Retinal pigment epithelial cell (primary cell): ENCODE data around the gene ZFPM1.
"Not testable (repeated sequence)": the region's sequence is repeated elsewhere in the genome, so short reads cannot be mapped to it uniquely, and the experiment has no call there.

Experiments
- DNase-seq: peaks from one replicate; pipeline ENCODE4 v3.0.0-alpha.2; 2010; ENCODE audit warnings: low read depth
- H3K4me3 ChIP-seq: 2 replicates; pipeline ENCODE4 v1.5.1; 2011; ENCODE audit warnings: mild to moderate bottlenecking, low read length, control low read depth, moderate library complexity
- TF ChIP-seq, protein P1 (sequence below): conservative IDR thresholded peaks from 2 replicates; pipeline ENCODE4 v1.5.1; 2011; ENCODE audit warnings: low read depth, low read length, control low read depth, inconsistent platforms

The ZFPM1 gene

GRCh38 chr16:88466949-88467348 is 13.9 kb downstream of the ZFPM1 start:
- H3K4me3 ChIP-seq = no peak overlapping the region
- TF ChIP-seq, protein P1, sequence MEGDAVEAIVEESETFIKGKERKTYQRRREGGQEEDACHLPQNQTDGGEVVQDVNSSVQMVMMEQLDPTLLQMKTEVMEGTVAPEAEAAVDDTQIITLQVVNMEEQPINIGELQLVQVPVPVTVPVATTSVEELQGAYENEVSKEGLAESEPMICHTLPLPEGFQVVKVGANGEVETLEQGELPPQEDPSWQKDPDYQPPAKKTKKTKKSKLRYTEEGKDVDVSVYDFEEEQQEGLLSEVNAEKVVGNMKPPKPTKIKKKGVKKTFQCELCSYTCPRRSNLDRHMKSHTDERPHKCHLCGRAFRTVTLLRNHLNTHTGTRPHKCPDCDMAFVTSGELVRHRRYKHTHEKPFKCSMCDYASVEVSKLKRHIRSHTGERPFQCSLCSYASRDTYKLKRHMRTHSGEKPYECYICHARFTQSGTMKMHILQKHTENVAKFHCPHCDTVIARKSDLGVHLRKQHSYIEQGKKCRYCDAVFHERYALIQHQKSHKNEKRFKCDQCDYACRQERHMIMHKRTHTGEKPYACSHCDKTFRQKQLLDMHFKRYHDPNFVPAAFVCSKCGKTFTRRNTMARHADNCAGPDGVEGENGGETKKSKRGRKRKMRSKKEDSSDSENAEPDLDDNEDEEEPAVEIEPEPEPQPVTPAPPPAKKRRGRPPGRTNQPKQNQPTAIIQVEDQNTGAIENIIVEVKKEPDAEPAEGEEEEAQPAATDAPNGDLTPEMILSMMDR = no peak
- DNase-seq = no peak

DNA sequence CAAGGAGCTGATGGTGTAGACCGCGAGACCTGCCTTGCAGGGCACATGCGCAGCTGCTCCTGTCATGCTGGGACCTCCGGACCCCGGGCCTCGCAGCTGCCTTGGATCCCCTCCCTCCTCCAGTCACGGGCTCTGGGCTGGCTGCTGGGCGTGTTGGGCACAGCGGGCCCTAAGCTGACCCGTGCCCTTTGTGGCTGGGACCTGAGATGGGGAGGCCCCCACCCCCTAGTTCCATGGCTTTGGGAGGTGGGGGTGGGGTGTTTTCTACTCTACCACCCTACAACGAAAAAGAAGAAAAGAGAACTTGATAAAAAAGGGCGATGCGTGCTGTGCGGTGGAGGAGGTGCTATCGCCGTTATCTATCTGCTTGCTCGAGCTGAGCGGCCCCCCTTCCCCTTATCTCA is 14.5 kb downstream of the ZFPM1 start:
- no peak for DNase-seq
- H3K4me3 ChIP-seq = no peak overlapping the region
- TF ChIP-seq, protein P1 = no peak

DNA sequence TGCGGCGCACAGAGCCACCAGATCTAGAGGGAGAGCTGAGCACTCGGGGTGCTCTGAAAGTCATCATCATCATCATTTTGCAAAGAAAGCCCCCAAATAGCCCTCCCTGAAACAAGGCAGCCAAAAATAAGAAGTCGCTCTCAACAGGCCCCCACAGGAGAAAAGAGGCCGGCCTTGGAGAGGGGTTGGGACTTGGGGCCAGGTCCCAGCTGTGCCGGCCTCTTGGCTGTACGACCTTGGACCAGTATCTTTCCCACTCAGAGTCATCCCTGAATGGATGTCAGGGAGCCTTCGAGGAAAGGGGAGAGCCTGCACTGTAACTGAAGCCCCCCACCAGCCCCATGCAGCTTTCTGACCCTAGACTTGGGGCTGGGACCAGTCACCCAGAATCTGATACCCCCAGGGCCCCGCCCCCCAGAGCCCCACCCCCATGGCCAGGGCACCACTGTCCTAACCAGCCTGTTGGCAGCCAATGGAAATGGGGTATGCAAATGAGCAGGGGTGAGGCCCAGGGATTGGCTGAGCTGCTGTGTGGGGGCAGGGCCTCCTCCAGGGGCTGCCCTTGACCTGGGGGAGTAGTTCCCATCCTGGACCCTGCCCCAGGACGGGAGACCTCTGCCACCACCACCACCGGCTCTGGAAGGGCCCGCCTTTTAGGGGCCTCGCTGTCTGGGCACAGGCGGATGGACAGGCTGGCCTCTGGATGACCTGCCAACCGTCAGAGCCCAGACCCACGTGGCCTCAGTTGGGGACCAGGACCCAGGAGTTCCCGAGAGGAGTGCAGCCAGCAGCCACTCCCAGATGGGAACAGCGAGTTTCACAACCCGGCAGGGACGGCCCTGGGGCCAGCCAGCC is 15.4 kb downstream of the ZFPM1 start:
- no peak for DNase-seq
- TF ChIP-seq, protein P1 = no peak
- H3K4me3 ChIP-seq = no peak overlapping the region

GRCh38 chr16:88469615-88470395 is 16.7 kb downstream of the ZFPM1 start:
- TF ChIP-seq, protein P1 = no peak
- no peak for DNase-seq
- H3K4me3 ChIP-seq = no peak overlapping the region

DNA sequence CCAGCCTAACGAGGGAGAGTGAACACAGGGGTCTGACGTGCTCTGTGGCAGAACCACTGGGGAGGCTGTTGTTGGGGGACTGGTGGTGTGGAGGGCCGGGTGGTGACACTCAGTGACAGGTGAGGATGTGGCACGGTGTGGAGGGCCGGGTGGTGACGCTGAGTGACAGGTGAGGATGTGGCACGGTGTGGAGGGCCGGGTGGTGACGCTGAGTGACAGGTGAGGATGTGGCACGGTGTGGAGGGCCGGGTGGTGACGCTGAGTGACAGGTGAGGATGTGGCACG is 17.3 kb downstream of the ZFPM1 start:
- H3K4me3 ChIP-seq, DNase-seq: not testable (repeated sequence)

DNA sequence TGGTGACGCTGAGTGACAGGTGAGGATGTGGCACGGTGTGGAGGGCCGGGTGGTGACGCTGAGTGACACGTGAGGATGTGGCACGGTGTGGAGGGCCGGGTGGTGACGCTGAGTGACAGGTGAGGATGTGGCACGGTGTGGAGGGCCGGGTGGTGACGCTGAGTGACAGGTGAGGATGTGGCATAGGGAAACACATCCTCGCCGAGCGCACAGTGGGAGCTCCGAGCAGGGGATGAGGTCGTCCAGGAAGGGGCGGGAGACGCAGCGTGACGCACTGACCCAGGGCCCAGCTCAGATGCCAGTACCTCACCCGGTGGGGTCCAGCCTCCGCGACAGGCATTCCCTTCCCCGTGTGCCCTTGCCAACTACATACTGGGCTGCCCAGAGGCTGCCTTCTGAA is 17.6 kb downstream of the ZFPM1 start:
- DNase-seq, H3K4me3 ChIP-seq: not testable (repeated sequence)

- TF ChIP-seq, protein P1 = no peak
- no peak for DNase-seq
- H3K4me3 ChIP-seq = no peak overlapping the region
Measured at GRCh38 chr16:88471115-88471514, 18.0 kb downstream of the ZFPM1 start.

GRCh38 chr16:88471575-88471974 is 18.5 kb downstream of the ZFPM1 start:
- DNase-seq = no peak
- TF ChIP-seq, protein P1 = no peak
- no peak overlapping the region for H3K4me3 ChIP-seq
